H1 (cell line): ENCODE measurements around the gene OR2V1. TPM values are rescaled to one million over a fixed set of nuclear protein-coding genes. Genes with fewer than 3 reads are reported as not detected.

Source experiments
- CTCF ChIA-PET: fragments of 300-600 bp; sonication (Branson Sonifier 250); formaldehyde crosslinking; loops from one replicate; lab custom pipeline; 2021; ENCODE audit not compliant: partially characterized antibody; lab: Charles Lee
- POLR2A ChIA-PET: fragments of 300-600 bp; sonication (Branson Sonifier 250); formaldehyde crosslinking; loops from one replicate; lab custom pipeline; 2021; ENCODE audit warnings: inconsistent platforms; ENCODE audit not compliant: partially characterized antibody; lab: Charles Lee
- DNase-seq, 2 experiments: peaks; one replicate each; pipeline versions ENCODE4 v3.0.0 to v3.0.0-alpha.2; 2010 to 2022; ENCODE audit warnings: low spot score in 2 of 2, low read depth in 1 of 2, mixed read lengths in 1 of 2
- FAIRE-seq: peaks from 2 replicates; lab custom pipeline; 2011; peaks lifted over from hg19 to GRCh38; lab: Jason Lieb, UNC
- H2AFZ ChIP-seq: 2 replicates; pipeline ENCODE4 v1.8.1; 2012; ENCODE audit warnings: low read length, inconsistent platforms
- H2AK5ac ChIP-seq: 2 replicates; pipeline ENCODE4 v1.6.1; 2013; ENCODE audit warnings: low read depth, low read length
- H2BK120ac ChIP-seq: replicated peaks from 2 replicates; pipeline ENCODE3; 2013; ENCODE audit warnings: low read depth, low read length, inconsistent platforms
- H2BK12ac ChIP-seq: 2 replicates; pipeline ENCODE4 v1.6.1; 2013; ENCODE audit warnings: low read depth, low read length
- H2BK15ac ChIP-seq: 2 replicates; pipeline ENCODE4 v1.6.1; 2013; ENCODE audit warnings: low read length
- H2BK20ac ChIP-seq: 2 replicates; pipeline ENCODE4 v1.6.1; 2013; ENCODE audit warnings: low read length
- H2BK5ac ChIP-seq: 2 replicates; pipeline ENCODE4 v1.6.1; 2013; ENCODE audit warnings: low read depth, low read length
- H3K14ac ChIP-seq: 2 replicates; pipeline ENCODE4 v1.6.1; 2013; ENCODE audit warnings: inconsistent platforms; ENCODE audit not compliant: insufficient read length
- H3K18ac ChIP-seq: 2 replicates; pipeline ENCODE4 v1.6.1; 2013; ENCODE audit warnings: low read length; ENCODE audit errors: extremely low read depth
- H3K23ac ChIP-seq: 2 replicates; pipeline ENCODE4 v1.6.1; 2013; ENCODE audit warnings: inconsistent platforms; ENCODE audit not compliant: insufficient read length
- H3K23me2 ChIP-seq: 2 replicates; pipeline ENCODE4 v1.6.1; 2013; ENCODE audit warnings: low read depth, low read length
- H3K27ac ChIP-seq: 2 replicates; pipeline ENCODE4 v1.6.1; 2011; ENCODE audit warnings: low read depth, low read length, inconsistent platforms
- H3K27me3 ChIP-seq, 4 experiments: replicated peaks in 1 of 4; 1 replicate in 1 of 4; 2 replicates in 3 of 4; pipeline versions ENCODE4 v1.6.1 to v1.8.1; 2011 to 2013; ENCODE audit warnings: low read length in 3 of 4, mild to moderate bottlenecking in 3 of 4, inconsistent platforms in 2 of 4, mixed read lengths in 2 of 4, moderate library complexity in 1 of 4; ENCODE audit not compliant: control insufficient read depth in 3 of 4, insufficient read depth in 3 of 4; ENCODE audit errors: extremely low read depth in 1 of 4
- H3K36me3 ChIP-seq, 4 experiments: 2 replicates each; pipeline versions ENCODE4 v1.6.1 to v1.8.1; 2011 to 2013; ENCODE audit warnings: mild to moderate bottlenecking in 4 of 4, low read length in 3 of 4, moderate library complexity in 2 of 4, control low read depth in 1 of 4, inconsistent platforms in 1 of 4; ENCODE audit not compliant: insufficient read depth in 4 of 4, control insufficient read depth in 2 of 4
- H3K4ac ChIP-seq: replicated peaks from 2 replicates; pipeline ENCODE3; 2013; ENCODE audit warnings: low read length, low read depth, mixed read lengths, inconsistent platforms; ENCODE audit not compliant: insufficient read length
- H3K4me1 ChIP-seq, 4 experiments: replicated peaks in 1 of 4; 1 replicate in 1 of 4; 2 replicates in 3 of 4; pipeline versions ENCODE4 v1.6.1 to v1.8.1; 2011 to 2013; ENCODE audit warnings: low read length in 3 of 4, inconsistent platforms in 2 of 4, mixed read lengths in 1 of 4; ENCODE audit not compliant: insufficient read depth in 4 of 4, control insufficient read depth in 3 of 4
- H3K4me2 ChIP-seq, 2 experiments: 2 replicates each; pipeline versions ENCODE4 v1.6.1 to v1.8.1; 2011 to 2013; ENCODE audit warnings: low read depth in 2 of 2, low read length in 2 of 2, control low read depth in 1 of 2, inconsistent platforms in 1 of 2, mild to moderate bottlenecking in 1 of 2; ENCODE audit not compliant: insufficient read depth in 1 of 2
- H3K4me3 ChIP-seq, 4 experiments: fragments of 200-600, 300-600 bp in 1 of 4; sonication (generic), shearing (Covaris generic), sonication (Bioruptor Twin) in 1 of 4; 2 replicates each; pipeline versions ENCODE4 v1.5.1 to v1.8.1; 2011 to 2016; ENCODE audit warnings: low read length in 4 of 4, low read depth in 3 of 4, control low read depth in 2 of 4, inconsistent platforms in 2 of 4, mild to moderate bottlenecking in 2 of 4, mixed read lengths in 1 of 4, moderate library complexity in 1 of 4; ENCODE audit not compliant: insufficient read depth in 2 of 4; ENCODE audit errors: extremely low read depth in 1 of 4
- H3K56ac ChIP-seq: replicated peaks from 2 replicates; pipeline ENCODE3; 2013; ENCODE audit warnings: low read depth, mild to moderate bottlenecking, mixed read lengths, low read length, inconsistent platforms; ENCODE audit not compliant: insufficient read length
- H3K79me1 ChIP-seq: 2 replicates; pipeline ENCODE4 v1.6.1; 2013; ENCODE audit warnings: low read depth, low read length, control low read depth
- H3K79me2 ChIP-seq, 2 experiments: 2 replicates each; pipeline versions ENCODE4 v1.6.1 to v1.8.1; 2012 to 2013; ENCODE audit warnings: low read length in 2 of 2, mild to moderate bottlenecking in 2 of 2, inconsistent platforms in 1 of 2; ENCODE audit not compliant: insufficient read depth in 2 of 2, control insufficient read depth in 1 of 2
- H3K9ac ChIP-seq, 4 experiments: replicated peaks in 1 of 4; 1 replicate in 1 of 4; 2 replicates in 3 of 4; pipeline versions ENCODE4 v1.6.1 to v1.8.1; 2011 to 2013; ENCODE audit warnings: low read depth in 3 of 4, low read length in 3 of 4, control low read depth in 2 of 4, mild to moderate bottlenecking in 2 of 4, moderate library complexity in 2 of 4, inconsistent platforms in 1 of 4; ENCODE audit errors: extremely low read depth in 1 of 4
- H3K9me3 ChIP-seq, 2 experiments: 2 replicates each; pipeline versions ENCODE4 v1.6.1 to v1.8.1; 2012 to 2013; ENCODE audit warnings: mild to moderate bottlenecking in 2 of 2, moderate library complexity in 2 of 2, control low read depth in 1 of 2, inconsistent platforms in 1 of 2, low read depth in 1 of 2, low read length in 1 of 2, mixed read lengths in 1 of 2; ENCODE audit not compliant: insufficient read depth in 2 of 2
- H4K20me1 ChIP-seq, 2 experiments: replicated peaks in 1 of 2; 2 replicates each; pipeline versions ENCODE3 to v1.8.1; 2011 to 2013; ENCODE audit warnings: inconsistent platforms in 2 of 2, low read length in 2 of 2, mild to moderate bottlenecking in 1 of 2; ENCODE audit not compliant: insufficient read depth in 2 of 2, control insufficient read depth in 1 of 2
- H4K5ac ChIP-seq: 2 replicates; pipeline ENCODE4 v1.6.1; 2013; ENCODE audit warnings: low read length, low read depth, mixed read lengths, inconsistent platforms; ENCODE audit not compliant: insufficient read length
- H4K8ac ChIP-seq: 2 replicates; pipeline ENCODE4 v1.8.0; 2013; ENCODE audit warnings: mild to moderate bottlenecking, moderate library complexity, low read length, inconsistent platforms; ENCODE audit not compliant: insufficient read depth; ENCODE audit errors: extremely low read depth
- H4K91ac ChIP-seq: replicated peaks from 2 replicates; pipeline ENCODE3; 2013; ENCODE audit warnings: low read length, mixed read lengths, inconsistent platforms; ENCODE audit not compliant: insufficient read length
- GABPA ChIP-seq: IDR thresholded peaks from 2 replicates; pipeline ENCODE4 v1.6.1; 2011; ENCODE audit warnings: mild to moderate bottlenecking, low read length, moderate library complexity, borderline replicate concordance; ENCODE audit not compliant: insufficient read depth
- NANOG ChIP-seq: IDR thresholded peaks from 2 replicates; pipeline ENCODE4 v1.6.1; 2011; ENCODE audit warnings: low read length, low read depth, mild to moderate bottlenecking, inconsistent platforms; ENCODE audit not compliant: insufficient read depth, poor library complexity, severe bottlenecking
- POU5F1 ChIP-seq: IDR thresholded peaks from 2 replicates; pipeline ENCODE4 v1.6.1; 2011; ENCODE audit warnings: low read depth, mild to moderate bottlenecking, low read length, moderate library complexity
- YY1 ChIP-seq: IDR thresholded peaks from 2 replicates; pipeline ENCODE4 v1.6.1; 2011; ENCODE audit warnings: low read depth, mild to moderate bottlenecking, low read length
- WGBS, 2 experiments: shearing (Covaris generic) in 1 of 2; methylation state at CpG; one replicate each; pipeline versions ENCODE4 v1.1.6 to v1.1.7; 2013 to 2015; ENCODE audit warnings: low lambda C conversion rate in 2 of 2, mixed read lengths in 2 of 2, inconsistent platforms in 1 of 2, low coverage in 1 of 2, missing lambda C conversion rate in 1 of 2; ENCODE audit not compliant: insufficient replicate concordance in 2 of 2, insufficient coverage in 1 of 2, insufficient read length in 1 of 2; ENCODE audit errors: extremely low coverage in 1 of 2, missing lambda C conversion rate in 1 of 2; 5-methylcytosine and 5-hydroxymethylcytosine counted together
- polyA plus RNA-seq, 7 experiments: library from polyadenylated mRNA; depleted of rRNA in 3 of 7; stranded (reverse) in 5 of 7; unstranded in 2 of 7; fragments of >200 nt in 5 of 7; fragments of 200-250 nt in 2 of 7; gene quantifications; 1 replicate in 5 of 7; 2 replicates in 1 of 7; 4 replicates in 1 of 7; pipeline versions ENCODE4 v1.2.1 to v1.2.3, GENCODE V29; 2011 to 2013; ENCODE audit warnings: missing spikeins in 2 of 7, mixed read lengths in 2 of 7
- total RNA-seq: library from RNA; stranded (reverse); fragmentation: NEBNext Ultra II Directional; extraction: Animal tissue kit (Norgen Biotek cat#: 25700); gene quantifications from 2 replicates; pipeline ENCODE4 v1.2.1, GENCODE V29; 2021
- TF ChIP-seq, protein P1 (sequence below): IDR thresholded peaks from 2 replicates; pipeline ENCODE4 v1.6.1; 2012; ENCODE audit warnings: inconsistent platforms

OR2V1 gene
- total and polyA plus RNA-seq, 2 of the 8 experiments (the other 6 are each of a cell fraction or from before 2014, with no cell fraction given): not detected

DNA sequence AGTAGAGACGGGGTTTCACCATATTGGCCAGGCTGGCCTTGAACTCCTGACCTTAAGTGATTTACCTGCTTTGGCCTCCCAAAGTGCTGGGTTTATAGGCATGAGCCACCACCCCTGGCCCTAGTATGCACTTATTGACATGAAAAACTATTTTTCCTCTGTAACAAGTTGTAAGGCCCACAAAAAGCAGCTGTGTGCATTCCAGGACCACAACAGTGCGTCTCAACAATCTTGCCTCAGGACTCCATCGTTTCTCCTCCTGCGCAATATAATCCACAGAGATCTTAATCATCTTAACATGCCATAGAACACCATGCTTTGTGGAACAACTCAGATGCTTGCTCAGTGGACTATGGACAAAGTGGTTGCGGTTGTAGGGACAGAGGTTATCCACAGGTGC, 10.2 kb downstream of the OR2V1 start:
- Histone ChIP-seq H3K27ac (no peak overlapping the region), H3K36me3 (no peaks in the 10 kb centered on the region), H4K91ac (no peak overlapping the region), H3K4me3 (no peak overlapping the region), H3K23me2 (no peaks in the 10 kb centered on the region), H3K18ac (no peak overlapping the region), H4K8ac (no peak overlapping the region), H3K9ac (no peak overlapping the region), H3K79me1 (no peaks in the 10 kb centered on the region), H4K20me1 (no peaks in the 10 kb centered on the region), H3K9me3 (no peaks in the 10 kb centered on the region; a peak in 1 of 4 replicates), H3K56ac (no peak overlapping the region), H3K23ac (no peak overlapping the region), H2AFZ (no peak overlapping the region), H3K4me1 (no peaks in the 10 kb centered on the region; a peak in 1 of 7 replicates), H2BK12ac (no peak overlapping the region), H3K14ac (no peak overlapping the region), H2BK15ac (no peak overlapping the region), H4K5ac (no peak overlapping the region), H2AK5ac (no peak overlapping the region), H3K27me3 (peaks cover 0 to 16% (median 6%) of the 10 kb centered on the region in 4 experiments; a peak in 4 of 7 replicates), H2BK120ac (no peak overlapping the region), H3K79me2 (no peaks in the 10 kb centered on the region), H2BK20ac (no peak overlapping the region), H2BK5ac (no peak overlapping the region), H3K4ac (no peak overlapping the region), H3K4me2 (no peak overlapping the region)
- ChIA-PET CTCF (interaction anchor here (1.4 to 3.0 kb wide), 3 partner anchors 9 to 30 kb away, joined by 4 to 10 read pairs (median 9); no protein-coding TSS in a partner anchor), POLR2A (no interaction called here)
- no peak for DNase-seq
- WGBS, 2 experiments: 83% methylated on average over 5 of the region's 5 CpGs; no CpG with 5 or more reads in 1 of the 2 experiments
- no peak for FAIRE-seq
- TF ChIP-seq GABPA (no peak), YY1 (no peak), POU5F1 (no peak), NANOG (no peak)
- TF ChIP-seq, protein P1, sequence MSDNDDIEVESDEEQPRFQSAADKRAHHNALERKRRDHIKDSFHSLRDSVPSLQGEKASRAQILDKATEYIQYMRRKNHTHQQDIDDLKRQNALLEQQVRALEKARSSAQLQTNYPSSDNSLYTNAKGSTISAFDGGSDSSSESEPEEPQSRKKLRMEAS: no peak
